Fibroblast of skin of right biceps (primary cell): ENCODE measurements around the gene MED13L.
A peak's percentile ranks its signal among the peaks of the same experiment; 100 is the strongest.
"Not testable (repeated sequence)": the region's sequence is repeated elsewhere in the genome, so short reads cannot be mapped to it uniquely, and the experiment has no call there.

Experiments used
- DNase-seq: peaks from one replicate; pipeline ENCODE4 v3.0.0-alpha.2; 2013

MED13L gene

GRCh38 chr12:116245189-116245588 is 32.3 kb downstream of the MED13L start:
- DNase-seq: peak; percentile 52

DNA sequence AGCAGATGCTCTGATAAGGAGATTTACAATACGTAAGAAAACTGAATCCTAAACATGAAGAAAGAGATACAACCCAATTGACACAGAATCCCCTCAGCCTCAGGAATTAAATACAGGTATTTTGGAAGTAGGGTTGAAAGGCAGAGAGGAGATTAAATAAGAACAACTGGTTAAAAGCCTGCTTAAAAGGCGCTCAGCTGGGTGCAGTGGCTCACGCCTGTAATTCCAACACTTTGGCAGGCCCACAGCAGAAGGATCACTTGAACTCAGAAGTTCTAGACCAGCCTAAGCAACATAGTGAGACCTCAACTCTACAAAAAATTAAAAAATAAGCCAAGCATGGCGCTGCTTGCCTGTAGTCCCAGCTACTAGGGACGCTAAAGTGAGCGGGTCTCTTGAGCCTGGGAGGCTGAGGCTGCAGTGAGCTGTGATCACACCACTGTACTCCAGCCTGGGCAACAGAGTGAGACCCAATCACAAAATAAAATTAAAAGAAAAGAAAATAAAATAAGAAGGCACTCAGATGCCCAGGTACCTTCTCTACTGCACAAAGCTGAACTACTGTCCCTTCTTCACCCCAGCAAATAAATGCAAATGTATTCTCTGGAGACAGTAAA is 32.9 kb downstream of the MED13L start:
- DNase-seq: no peak

GRCh38 chr12:116244001-116244400 is 33.5 kb downstream of the MED13L start:
- no peak for DNase-seq

DNA sequence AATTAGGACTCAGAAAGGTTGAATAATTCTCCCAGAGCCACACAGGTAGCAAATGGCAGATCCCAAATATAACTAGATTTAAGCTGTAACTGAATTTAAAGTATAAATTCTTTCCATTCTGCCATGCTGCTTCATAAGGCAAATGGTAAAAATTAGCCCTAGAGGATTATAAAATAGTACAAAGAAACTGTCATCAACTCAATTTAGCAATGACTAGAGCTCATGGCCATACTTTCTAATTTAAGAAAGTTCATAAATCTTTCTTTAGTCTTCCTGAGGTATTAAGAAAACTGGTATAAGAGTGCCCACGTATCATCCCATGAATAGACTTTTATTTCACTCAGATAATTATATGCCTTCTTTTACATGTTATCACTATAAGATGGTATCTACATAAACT is 34.8 kb downstream of the MED13L start:
- DNase-seq: no peak

DNA sequence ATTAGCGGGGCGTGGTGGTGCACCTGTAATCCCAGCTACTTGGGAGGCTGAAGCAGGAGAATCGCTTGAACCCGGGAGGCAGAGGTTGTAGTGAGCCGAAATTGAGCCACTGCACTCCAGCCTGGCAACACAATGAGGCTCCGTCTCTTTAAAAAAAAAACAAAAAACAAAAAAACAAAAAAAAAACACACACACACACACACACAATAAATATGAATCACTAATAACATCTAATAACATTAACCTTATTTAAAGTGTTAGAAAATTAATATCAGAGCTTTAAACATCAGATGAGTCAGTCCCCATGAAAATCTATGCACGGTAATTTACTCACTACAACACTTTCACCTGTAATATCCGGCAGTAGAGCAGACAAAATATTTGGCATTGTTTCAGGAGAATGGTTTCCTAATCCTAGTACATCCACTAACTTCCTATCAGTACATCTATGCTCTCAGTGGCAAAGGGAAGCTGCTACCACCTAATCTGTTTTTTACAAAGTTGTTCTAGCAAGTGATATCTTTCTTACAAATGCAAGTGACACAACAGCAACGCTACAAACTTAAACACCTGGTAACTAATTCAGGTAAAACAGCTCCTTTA is 36.2 kb downstream of the MED13L start:
- DNase-seq: no peak

GRCh38 chr12:116238570-116239119 is 38.8 kb downstream of the MED13L start:
- DNase-seq: not testable (repeated sequence)

GRCh38 chr12:116238149-116238548 is 39.3 kb downstream of the MED13L start:
- no peak for DNase-seq

DNA sequence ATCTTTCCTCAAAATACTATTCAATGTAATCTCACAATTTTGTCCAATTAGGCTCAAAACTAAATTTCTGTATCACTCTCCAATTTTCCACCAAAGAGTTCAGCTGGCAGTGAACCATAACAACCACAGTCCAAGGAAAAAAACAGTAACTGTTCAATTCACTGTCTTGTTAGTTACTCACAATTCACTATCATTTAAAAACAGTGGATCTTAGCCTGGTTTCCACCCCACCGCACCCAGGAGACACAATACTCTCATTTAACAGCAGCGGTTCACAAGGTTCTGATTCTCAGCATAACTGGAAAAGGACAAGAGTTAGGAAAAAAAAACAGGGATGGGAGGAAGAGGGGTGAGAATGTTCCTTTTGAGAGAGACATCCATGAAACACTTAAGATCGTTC is 40.5 kb downstream of the MED13L start:
- DNase-seq: no peak

DNA sequence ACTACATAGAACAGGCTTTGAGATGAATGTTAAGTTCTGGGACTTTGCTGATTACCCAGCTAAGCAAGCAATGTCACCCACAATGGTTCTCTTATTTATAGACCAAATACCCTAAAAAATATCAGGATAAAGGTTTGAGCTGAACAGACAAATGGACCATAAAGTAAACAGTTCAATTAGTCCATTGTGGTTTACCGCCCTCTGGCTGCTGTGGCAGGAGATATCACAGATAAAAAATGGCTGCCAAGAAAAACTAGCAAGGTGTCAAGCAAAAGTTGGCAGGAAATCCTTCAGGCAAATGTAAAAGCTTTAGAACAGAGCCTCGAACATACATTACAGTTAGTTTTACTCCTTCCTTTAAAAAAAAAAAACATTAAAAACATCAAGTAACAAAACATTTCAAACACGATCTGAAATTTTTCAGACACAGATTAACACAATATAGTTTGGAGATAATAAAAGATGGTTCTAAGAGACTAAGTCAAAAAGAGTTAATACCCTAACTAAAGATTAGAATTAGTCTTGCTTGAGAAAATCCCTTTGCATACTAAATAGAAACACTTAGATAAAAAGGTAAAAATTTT is 41.3 kb downstream of the MED13L start:
- DNase-seq: peak; percentile 46

DNA sequence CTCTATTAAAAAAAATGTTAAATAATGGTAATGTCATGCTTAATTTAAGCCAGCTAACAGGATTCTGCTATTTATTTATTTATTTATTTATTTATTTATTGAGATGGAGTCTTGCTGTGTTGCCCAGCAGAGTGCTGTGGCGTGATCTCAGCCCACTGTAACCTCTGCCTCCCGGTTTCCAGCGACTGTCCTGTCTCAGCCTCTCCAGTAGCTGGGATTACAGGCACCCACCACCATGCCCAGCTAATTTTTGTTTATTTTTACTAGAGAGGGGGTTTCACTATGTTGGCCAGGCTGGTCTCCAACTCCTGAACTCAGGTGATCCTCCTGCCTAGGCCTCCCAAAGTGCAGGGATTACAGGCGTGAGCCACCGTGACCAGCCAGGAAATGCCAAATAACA is 43.3 kb downstream of the MED13L start:
- DNase-seq: not testable (repeated sequence)

GRCh38 chr12:116233669-116234068 is 43.8 kb downstream of the MED13L start:
- peak; percentile 38 for DNase-seq

GRCh38 chr12:116227811-116228210 is 49.7 kb downstream of the MED13L start:
- DNase-seq: no peak

GRCh38 chr12:116226026-116226425 is 51.5 kb downstream of the MED13L start:
- DNase-seq: no peak

GRCh38 chr12:116222358-116222757 is 55.1 kb downstream of the MED13L start:
- DNase-seq: peak; percentile 87

GRCh38 chr12:116220756-116221155 is 56.7 kb downstream of the MED13L start:
- no peak for DNase-seq

DNA sequence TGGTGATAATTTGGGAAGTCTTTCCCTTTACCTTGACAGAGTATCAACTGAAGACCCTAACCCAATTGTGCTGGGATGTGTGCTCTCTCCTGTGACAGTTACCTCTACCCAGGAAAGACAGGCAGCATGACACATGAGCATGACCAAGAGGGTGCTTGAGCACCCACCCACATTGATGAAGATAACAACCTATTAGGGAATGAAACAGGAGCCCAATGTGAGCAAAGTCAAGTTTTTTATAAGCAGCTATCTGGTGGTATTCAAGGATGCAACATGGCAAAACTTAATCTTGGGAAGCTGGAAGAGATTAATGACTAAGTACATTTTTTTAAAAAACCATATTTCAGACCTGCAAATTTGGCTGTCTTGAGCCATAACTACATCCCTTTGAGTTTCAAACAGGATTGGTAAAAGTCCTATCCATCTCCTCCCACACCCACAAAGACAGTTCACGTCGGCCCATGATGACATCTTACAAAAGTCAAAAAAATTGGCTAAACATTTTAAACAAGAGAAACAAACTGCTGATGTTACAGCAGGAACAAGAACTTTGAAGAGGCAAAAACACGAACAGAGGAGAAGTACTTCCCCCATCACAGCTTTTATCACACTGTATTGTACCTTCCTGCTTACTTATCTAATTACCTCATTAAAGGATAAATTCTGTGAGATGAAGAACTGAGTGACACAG is 60.3 kb downstream of the MED13L start:
- DNase-seq: no peak

- DNase-seq: no peak
Measured at GRCh38 chr12:116216022-116216756, 61.3 kb downstream of the MED13L start.

- DNase-seq: no peak
Measured at GRCh38 chr12:116215023-116215422, 62.5 kb downstream of the MED13L start.

- no peak for DNase-seq
Measured at GRCh38 chr12:116213885-116214527, 63.5 kb downstream of the MED13L start.

GRCh38 chr12:116213014-116213413 is 64.5 kb downstream of the MED13L start:
- DNase-seq: no peak

GRCh38 chr12:116210762-116211161 is 66.7 kb downstream of the MED13L start:
- DNase-seq: no peak

DNA sequence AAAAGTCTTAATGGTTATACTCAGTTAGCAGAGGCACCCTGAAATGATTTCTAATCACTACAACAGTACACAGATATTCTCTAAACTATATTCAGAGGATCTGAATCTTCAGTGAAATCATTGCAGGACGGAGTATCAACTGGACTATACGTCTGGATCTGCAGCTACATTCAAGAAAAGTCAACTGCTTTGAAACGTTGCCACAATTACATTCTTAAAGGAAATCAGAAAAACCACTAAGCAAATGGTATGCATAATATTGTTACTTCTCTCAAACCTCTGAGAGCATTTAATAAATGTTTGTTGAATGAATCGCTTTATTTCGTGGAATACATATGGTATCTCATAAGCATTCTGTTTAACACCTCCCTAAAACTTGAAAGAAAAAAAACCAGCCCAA is 67.4 kb downstream of the MED13L start:
- DNase-seq: peak; percentile 78
